GM12874 (cell line): ENCODE data around the gene CARD14.

Source experiments
- CTCF ChIP-seq: IDR thresholded peaks from 2 replicates; pipeline ENCODE4 v1.5.1; 2011; ENCODE audit warnings: low read depth, mild to moderate bottlenecking, control low read depth, low read length, moderate library complexity; ENCODE audit not compliant: insufficient read depth

The CARD14 gene

DNA sequence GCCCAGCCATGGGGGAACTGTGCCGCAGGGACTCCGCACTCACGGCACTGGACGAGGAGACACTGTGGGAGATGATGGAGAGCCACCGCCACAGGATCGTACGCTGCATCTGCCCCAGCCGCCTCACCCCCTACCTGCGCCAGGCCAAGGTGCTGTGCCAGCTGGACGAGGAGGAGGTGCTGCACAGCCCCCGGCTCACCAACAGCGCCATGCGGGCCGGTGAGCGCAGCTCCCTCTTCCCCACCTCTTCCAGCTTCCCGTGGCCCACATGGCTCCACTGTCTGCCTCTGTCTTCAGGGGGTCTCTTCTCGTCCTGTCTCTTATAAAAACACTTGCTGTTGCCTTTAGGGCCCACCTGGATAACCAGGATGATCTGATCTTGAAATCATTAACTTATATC, 11.6 kb downstream of the CARD14 start:
- no peak for TF ChIP-seq CTCF

GRCh38 chr17:80182118-80182844, 12.5 kb downstream of the CARD14 start:
- TF ChIP-seq CTCF = no peak

DNA sequence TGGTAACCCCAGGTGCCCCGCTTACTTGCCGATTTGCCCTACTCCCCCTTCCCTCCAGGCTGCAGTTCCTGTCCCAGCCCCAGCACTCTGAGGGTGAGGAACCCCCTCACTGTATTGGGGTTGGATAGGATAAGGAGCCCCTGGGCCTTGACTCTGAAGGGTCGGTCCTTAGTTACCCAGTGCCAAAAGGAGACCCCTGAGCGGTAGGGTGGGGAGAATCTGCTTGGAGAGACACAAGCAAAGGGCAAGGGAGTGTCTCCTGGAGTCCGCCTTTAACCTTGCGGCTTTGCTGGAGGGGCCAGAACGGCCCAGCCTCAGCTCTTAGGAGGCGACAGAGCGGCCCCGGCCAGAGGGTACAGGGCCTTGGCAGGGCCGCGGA, 13.0 kb downstream of the CARD14 start:
- TF ChIP-seq CTCF = no peak

DNA sequence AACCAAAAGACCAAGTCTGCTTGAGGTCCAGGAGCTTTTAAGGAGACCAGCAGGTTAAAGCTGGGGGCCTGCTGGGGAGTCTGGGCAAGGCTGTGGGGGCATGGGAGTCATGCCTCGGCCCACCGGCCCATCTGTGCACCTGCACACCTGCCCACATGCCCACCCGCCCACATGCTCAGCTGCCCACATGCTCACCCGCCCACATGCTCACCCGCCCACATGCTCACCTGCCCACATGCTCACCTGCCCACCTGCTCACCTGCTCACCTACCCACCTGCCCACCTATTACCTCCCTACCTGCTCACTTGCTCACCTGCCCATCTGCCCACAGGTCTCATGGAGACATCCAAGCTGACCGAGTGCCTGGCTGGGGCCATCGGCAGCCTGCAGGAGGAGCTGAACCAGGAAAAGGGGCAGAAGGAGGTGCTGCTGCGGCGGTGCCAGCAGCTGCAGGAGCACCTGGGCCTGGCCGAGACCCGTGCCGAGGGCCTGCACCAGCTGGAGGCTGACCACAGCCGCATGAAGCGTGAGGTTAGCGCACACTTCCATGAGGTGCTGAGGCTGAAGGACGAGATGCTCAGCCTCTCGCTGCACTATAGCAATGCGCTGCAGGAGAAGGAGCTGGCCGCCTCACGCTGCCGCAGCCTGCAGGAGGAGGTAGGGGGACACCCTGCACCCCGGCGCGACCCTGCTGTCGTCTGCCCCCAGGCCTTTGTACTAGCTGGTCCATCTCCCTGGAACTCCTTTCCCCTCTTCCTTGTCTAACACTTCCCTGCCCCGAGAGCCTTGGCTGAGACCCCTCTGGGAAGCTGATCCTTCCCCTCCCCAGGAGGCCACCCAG, 14.0 kb downstream of the CARD14 start:
- no peak for TF ChIP-seq CTCF

DNA sequence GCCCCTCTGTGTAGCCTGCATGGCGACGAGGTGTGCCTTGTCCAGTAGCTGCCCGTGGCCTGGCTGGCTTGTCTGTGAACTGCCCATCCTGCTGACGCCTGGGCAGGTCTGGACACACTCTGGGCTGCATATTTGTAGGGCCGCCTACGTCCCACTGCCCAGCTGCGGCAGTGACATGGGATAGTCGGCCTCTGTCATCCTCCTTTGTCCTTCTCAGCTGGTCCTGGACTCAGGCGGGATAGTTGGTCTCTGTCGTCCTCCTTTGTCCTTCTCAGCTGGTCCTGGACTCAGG, 14.5 kb downstream of the CARD14 start:
- no peak for TF ChIP-seq CTCF

DNA sequence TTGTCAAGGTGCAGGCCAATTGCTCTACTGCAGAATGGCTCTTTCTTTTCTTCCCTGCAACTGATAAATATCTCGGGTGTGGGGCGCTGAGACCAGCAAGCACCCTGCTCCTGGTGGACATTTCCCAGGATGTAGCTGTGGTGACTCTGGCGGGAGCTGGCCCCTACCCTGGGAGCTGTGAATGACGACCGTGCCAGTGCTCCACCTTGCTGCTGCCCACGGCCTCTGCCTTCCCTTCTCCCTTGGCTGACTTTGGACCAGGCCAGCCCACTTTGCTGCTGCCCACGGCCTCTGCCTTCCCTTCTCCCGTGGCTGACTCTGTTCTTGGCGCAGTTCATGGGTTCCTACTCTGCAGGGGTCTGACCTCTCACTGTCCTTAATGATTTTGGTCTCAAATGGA, 16.1 kb downstream of the CARD14 start:
- no peak for TF ChIP-seq CTCF

- TF ChIP-seq CTCF = no peak
These were observed 17.3 kb downstream of the CARD14 start for GRCh38 chr17:80187090-80187489.
